ENCODE data around the gene FAM168A.
"Not testable (repeated sequence)": the region's sequence is repeated elsewhere in the genome, so short reads cannot be mapped to it uniquely, and the experiment has no call there.

FAM168A gene

DNA sequence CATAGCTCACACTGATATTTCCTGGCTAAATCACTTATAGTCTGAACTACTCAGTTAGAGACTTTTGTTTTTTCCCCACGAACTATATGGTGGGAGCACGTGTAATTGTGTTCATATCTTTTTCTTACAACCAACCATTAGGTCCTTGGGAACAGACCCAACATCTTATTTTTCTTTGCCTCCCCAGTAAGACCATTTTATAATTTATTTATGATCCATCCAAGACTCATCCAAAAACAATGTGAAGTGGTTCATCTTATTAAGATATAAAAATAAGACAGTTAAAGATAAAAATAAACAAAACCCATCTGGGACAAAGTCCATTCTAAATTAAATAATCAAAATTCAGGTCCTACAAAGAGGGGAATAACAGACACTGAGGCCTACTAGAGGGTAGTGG, 90.8 kb downstream of the FAM168A start:
- DNase-seq (no peak), ATAC-seq (no peak)
- no peaks in the 10 kb centered on the region for H3K27me3 Mint-ChIP-seq
- H3K27ac Mint-ChIP-seq, result no peak overlapping the region
- H3K4me3 Mint-ChIP-seq, result no peak overlapping the region
- H3K9me3 Mint-ChIP-seq, result peaks cover 16% of the 10 kb centered on the region
- H3K4me1 Mint-ChIP-seq, result peaks cover 10% of the 10 kb centered on the region
- peaks cover 11% of the 10 kb centered on the region for H3K36me3 Mint-ChIP-seq (ENCODE audit: low read depth)

- no peak for ATAC-seq
- H3K4me3 Mint-ChIP-seq, result no peak overlapping the region
- no peak overlapping the region for H3K27ac Mint-ChIP-seq
- no peaks in the 10 kb centered on the region for H3K27me3 Mint-ChIP-seq
- peaks cover 11% of the 10 kb centered on the region for H3K36me3 Mint-ChIP-seq (ENCODE audit: low read depth)
- peaks cover 16% of the 10 kb centered on the region for H3K4me1 Mint-ChIP-seq
- no peak for DNase-seq
- peaks cover 19% of the 10 kb centered on the region for H3K9me3 Mint-ChIP-seq
Measured at GRCh38 chr11:73506038-73506437, 91.9 kb downstream of the FAM168A start.

GRCh38 chr11:73498343-73498742, 99.6 kb downstream of the FAM168A start:
- no peak for ATAC-seq
- no peak overlapping the region for H3K27ac Mint-ChIP-seq
- peaks cover 18% of the 10 kb centered on the region for H3K4me1 Mint-ChIP-seq
- no peak overlapping the region for H3K4me3 Mint-ChIP-seq
- DNase-seq, result no peak
- peaks cover 3% of the 10 kb centered on the region for H3K9me3 Mint-ChIP-seq
- peaks cover 4% of the 10 kb centered on the region for H3K36me3 Mint-ChIP-seq (ENCODE audit: low read depth)
- no peaks in the 10 kb centered on the region for H3K27me3 Mint-ChIP-seq

GRCh38 chr11:73496134-73496533, 101.8 kb downstream of the FAM168A start:
- ATAC-seq (no peak), DNase-seq (no peak)
- Mint-ChIP-seq H3K4me1 (peaks cover 9% of the 10 kb centered on the region), H3K4me3 (no peak overlapping the region), H3K9me3 (no peaks in the 10 kb centered on the region), H3K36me3 (ENCODE audit: low read depth) (peaks cover 4% of the 10 kb centered on the region), H3K27me3 (no peaks in the 10 kb centered on the region), H3K27ac (no peak overlapping the region)

DNA sequence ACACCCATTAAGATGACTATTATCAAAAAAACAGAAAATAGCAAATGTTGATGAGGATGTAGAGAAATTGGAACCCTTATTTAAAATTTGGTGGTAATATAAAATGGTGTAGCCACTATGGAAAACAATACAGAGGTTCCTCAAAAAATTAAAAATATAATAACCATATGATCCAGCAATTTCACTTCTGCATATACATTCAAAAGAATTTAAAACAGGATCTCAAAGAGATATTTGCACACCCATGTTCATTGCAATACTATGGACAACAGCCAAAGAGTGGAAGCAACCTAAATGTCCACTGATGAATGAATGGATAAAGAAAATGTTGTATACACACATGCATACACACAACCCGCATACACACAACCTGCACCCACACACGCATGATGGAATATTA, 102.2 kb downstream of the FAM168A start:
- no peak for DNase-seq
- H3K27ac Mint-ChIP-seq, result no peak overlapping the region
- H3K4me3 Mint-ChIP-seq, result no peak overlapping the region
- H3K9me3 Mint-ChIP-seq, result no peaks in the 10 kb centered on the region
- ATAC-seq, result no peak
- H3K27me3 Mint-ChIP-seq, result no peaks in the 10 kb centered on the region
- peaks cover 8% of the 10 kb centered on the region for H3K4me1 Mint-ChIP-seq
- peaks cover 4% of the 10 kb centered on the region for H3K36me3 Mint-ChIP-seq (ENCODE audit: low read depth)

- Mint-ChIP-seq H3K4me1 (peaks cover 3% of the 10 kb centered on the region), H3K4me3 (no peak overlapping the region), H3K27me3 (no peaks in the 10 kb centered on the region), H3K9me3 (no peaks in the 10 kb centered on the region), H3K36me3 (ENCODE audit: low read depth) (peaks cover 4% of the 10 kb centered on the region), H3K27ac (no peak overlapping the region)
- ATAC-seq (no peak), DNase-seq (no peak)
Measured at GRCh38 chr11:73493956-73494598, 103.8 kb downstream of the FAM168A start.

DNA sequence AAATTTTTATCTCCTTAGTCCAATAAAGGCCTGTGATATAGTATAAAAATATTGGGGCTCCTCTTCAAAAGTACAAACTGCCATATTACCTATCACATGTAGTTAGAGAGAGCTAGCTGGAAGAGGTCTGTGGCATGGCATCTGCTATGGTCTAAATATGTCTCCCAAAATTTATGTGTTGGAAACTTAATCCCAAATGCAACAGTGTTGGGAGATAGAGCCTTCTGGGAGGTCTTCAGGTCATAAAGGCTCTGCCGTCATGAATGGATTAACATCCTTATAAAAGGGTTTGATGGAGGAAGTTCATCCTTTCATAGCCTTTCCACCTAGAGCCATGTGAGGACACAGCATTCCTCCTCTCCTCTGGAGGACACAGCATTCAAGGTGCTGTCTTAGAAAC, 116.3 kb downstream of the FAM168A start:
- H3K4me3 Mint-ChIP-seq, result no peak overlapping the region
- H3K36me3 Mint-ChIP-seq (ENCODE audit: low read depth), result peaks cover 8% of the 10 kb centered on the region
- no peaks in the 10 kb centered on the region for H3K27me3 Mint-ChIP-seq
- H3K4me1 Mint-ChIP-seq, result peaks cover 2% of the 10 kb centered on the region
- DNase-seq, result no peak
- ATAC-seq, result no peak
- H3K27ac Mint-ChIP-seq, result no peak overlapping the region
- H3K9me3 Mint-ChIP-seq, result peaks cover 16% of the 10 kb centered on the region

- ATAC-seq, result no peak
- H3K27me3 Mint-ChIP-seq, result no peaks in the 10 kb centered on the region
- no peak overlapping the region for H3K4me3 Mint-ChIP-seq
- peaks cover 18% of the 10 kb centered on the region for H3K9me3 Mint-ChIP-seq
- no peak for DNase-seq
- peaks cover 2% of the 10 kb centered on the region for H3K4me1 Mint-ChIP-seq
- peaks cover 9% of the 10 kb centered on the region for H3K36me3 Mint-ChIP-seq (ENCODE audit: low read depth)
- H3K27ac Mint-ChIP-seq, result no peak overlapping the region
Measured at GRCh38 chr11:73480677-73481076, 117.2 kb downstream of the FAM168A start.

GRCh38 chr11:73478737-73479347, 119.1 kb downstream of the FAM168A start:
- Mint-ChIP-seq H3K4me1 (peaks cover 2% of the 10 kb centered on the region), H3K27ac (no peak overlapping the region), H3K27me3 (no peaks in the 10 kb centered on the region), H3K36me3 (ENCODE audit: low read depth) (peaks cover 9% of the 10 kb centered on the region), H3K9me3 (peaks cover 18% of the 10 kb centered on the region), H3K4me3 (no peak overlapping the region)
- no peak for DNase-seq
- ATAC-seq, result no peak

GRCh38 chr11:73477518-73477917, 120.4 kb downstream of the FAM168A start:
- Mint-ChIP-seq H3K9me3 (peaks cover 18% of the 10 kb centered on the region), H3K27me3 (no peaks in the 10 kb centered on the region), H3K36me3 (ENCODE audit: low read depth) (peaks cover 8% of the 10 kb centered on the region), H3K4me3 (no peak overlapping the region), H3K4me1 (peaks cover 2% of the 10 kb centered on the region), H3K27ac (no peak overlapping the region)
- DNase-seq (no peak), ATAC-seq (no peak)

DNA sequence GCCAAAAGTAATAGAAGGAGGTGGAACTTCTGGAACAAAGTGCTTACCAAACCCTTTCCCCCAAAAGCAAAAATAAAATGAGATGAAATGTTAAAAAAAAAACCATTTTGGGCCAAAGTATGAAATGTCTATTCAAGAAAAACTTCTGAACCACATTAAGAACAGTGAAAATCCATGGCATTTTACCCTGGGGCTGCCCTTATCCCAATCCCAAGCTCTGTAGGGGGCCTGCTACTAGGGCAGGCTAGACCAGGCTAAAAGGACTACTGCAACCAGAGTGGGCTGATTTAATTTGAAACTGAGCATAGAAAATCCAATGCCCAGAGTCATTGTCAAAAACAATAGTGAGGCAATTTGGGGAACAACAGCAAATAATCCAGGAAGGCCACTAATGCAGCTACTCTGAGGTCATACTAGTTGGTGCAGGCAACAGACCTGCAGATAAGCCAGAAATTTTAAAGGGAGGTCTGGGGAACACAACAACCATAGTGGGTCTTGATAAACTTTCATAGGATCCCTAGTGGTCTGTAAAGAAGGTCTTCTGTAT, 122.3 kb downstream of the FAM168A start:
- DNase-seq, result no peak
- H3K36me3 Mint-ChIP-seq (ENCODE audit: low read depth), result peaks cover 8% of the 10 kb centered on the region
- peaks cover 2% of the 10 kb centered on the region for H3K4me1 Mint-ChIP-seq
- H3K4me3 Mint-ChIP-seq, result no peak overlapping the region
- no peak for ATAC-seq
- H3K27me3 Mint-ChIP-seq, result no peaks in the 10 kb centered on the region
- H3K9me3 Mint-ChIP-seq, result peaks cover 18% of the 10 kb centered on the region
- H3K27ac Mint-ChIP-seq, result no peak overlapping the region

DNA sequence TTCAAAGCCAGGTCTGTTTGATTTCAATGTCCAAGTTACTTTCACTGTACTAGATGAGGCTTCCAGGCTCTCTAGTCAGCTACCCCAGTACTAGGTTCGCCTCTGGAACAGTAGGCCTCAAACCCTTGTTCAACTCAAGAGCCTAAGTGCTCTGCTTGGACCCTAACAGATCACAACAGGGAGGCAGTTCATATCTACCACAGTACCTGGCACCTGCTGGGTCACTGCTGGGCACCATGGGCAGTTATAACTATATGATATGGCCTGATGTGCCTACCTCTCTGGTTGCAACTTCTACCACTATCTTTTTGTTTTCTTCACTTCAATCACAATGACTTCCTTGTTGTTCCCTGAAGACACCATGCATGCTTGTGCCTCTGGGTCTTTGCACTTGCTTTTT, 124.7 kb downstream of the FAM168A start:
- H3K4me3 Mint-ChIP-seq, result no peak overlapping the region
- no peak for ATAC-seq
- peaks cover 8% of the 10 kb centered on the region for H3K36me3 Mint-ChIP-seq (ENCODE audit: low read depth)
- H3K27me3 Mint-ChIP-seq, result no peaks in the 10 kb centered on the region
- no peak overlapping the region for H3K27ac Mint-ChIP-seq
- H3K9me3 Mint-ChIP-seq, result peaks cover 18% of the 10 kb centered on the region
- no peaks in the 10 kb centered on the region for H3K4me1 Mint-ChIP-seq
- no peak for DNase-seq

DNA sequence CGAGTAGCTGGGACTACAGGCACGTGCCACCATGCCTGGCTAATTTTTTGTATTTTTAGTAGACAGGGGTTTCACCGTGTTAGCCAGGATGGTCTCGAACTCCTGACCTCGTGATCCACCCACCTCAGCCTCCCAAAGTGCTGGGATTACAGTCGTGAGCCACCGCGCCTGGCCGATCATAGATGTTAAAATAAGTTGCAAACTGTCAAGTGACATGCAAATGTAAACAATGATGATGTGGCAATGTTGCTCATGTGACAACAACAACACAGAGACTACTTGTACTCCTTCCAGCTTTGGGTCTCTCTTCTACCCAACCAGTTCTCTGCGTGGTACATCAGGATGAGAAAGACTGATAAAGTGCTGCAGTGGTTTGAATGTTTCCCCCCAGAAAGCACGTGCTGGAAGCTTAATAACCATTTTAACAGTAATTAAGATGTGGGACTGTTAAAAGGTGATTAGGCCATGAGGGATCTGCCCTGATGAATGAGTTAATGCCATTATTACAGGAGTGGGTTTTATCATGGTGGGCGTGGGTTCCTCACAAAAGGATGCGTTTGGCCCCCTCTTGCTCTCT, 127.8 kb downstream of the FAM168A start:
- DNase-seq; H3K9me3 Mint-ChIP-seq; ATAC-seq; H3K27me3 Mint-ChIP-seq; H3K36me3 Mint-ChIP-seq (ENCODE audit: low read depth); H3K4me1 Mint-ChIP-seq; H3K4me3 Mint-ChIP-seq; H3K27ac Mint-ChIP-seq: not testable (repeated sequence)

- Mint-ChIP-seq H3K4me3 (no peak overlapping the region), H3K9me3 (no peaks in the 10 kb centered on the region), H3K27ac (no peak overlapping the region), H3K27me3 (no peaks in the 10 kb centered on the region), H3K4me1 (no peaks in the 10 kb centered on the region), H3K36me3 (ENCODE audit: low read depth) (no peaks in the 10 kb centered on the region)
- ATAC-seq (no peak), DNase-seq (no peak)
Measured at GRCh38 chr11:73469401-73469800, 128.5 kb downstream of the FAM168A start.

DNA sequence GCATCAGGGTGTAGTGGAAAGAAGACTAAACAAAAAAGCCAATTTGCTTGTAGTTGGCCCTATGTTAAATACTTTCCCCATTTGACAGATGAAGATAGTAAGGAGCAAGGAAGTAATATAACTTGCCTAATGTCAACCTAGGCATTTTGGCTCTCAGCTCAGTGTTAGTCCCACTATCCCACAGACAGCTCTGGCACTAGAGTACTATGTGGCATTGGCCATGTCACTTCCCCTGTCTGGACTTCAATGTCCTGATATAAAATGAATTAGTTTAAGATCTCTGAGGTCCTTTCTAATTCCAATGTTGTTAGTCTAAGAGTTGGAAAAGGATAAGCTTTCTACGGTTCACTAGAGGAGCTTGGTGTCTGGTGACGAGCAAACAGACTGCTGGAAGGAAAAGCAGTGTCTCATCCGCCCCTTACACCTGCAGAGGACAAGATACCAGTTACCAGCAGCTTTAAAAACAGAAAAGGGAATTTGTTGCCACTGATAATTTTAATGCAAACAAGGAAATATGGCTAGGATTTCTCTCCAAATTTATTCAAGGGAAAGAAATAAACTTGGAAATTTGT, 129.2 kb downstream of the FAM168A start:
- Mint-ChIP-seq H3K36me3 (ENCODE audit: low read depth) (no peaks in the 10 kb centered on the region), H3K27me3 (no peaks in the 10 kb centered on the region), H3K27ac (no peak overlapping the region), H3K4me3 (no peak overlapping the region), H3K4me1 (no peaks in the 10 kb centered on the region), H3K9me3 (no peaks in the 10 kb centered on the region)
- DNase-seq (no peak), ATAC-seq (no peak)
